GM19328 (cell line): ENCODE data around the gene TSSC4.

ENCODE experiments used
- ATAC-seq: cut with Tn5 transposase; IDR thresholded peaks from one replicate; pipeline ENCODE4 v1.9.1; 2021; ENCODE audit warnings: mild to moderate bottlenecking, moderate library complexity; ENCODE audit not compliant: unreplicated experiment

Gene TSSC4

DNA sequence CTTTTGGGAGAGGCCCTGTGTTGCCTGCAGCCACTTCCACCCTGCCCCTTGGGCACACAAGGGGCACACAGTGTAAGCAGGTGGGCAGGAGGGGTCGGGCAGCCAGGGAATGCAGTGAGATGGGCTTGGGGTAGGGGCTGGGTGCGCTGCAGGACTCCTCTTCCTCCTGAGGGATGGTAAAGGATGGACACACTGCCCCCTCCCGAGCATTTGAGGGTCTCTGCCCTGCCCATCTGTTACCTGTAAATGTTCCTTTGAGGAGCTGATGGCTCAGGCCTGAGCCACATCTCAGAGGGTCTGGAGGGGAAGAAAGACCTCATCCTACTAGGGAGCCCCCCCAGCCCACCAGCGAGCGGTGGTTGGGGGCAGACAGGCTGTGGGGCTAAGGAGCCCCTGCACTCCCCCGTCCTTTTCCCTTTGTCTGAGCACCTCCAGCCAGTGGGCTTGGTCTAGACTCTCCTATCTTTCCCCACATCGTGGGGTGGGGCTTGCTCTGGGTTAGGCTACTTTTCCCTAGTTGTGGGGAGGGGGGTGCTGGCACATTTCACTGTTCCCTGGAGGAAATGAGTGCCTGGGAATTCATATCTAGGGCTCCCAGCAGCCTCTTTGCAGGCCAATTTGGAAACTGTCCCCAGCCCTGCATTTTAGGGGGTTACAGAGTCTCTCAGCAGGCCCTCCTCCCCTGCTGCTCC, 1.7 kb upstream of the TSSC4 start:
- ATAC-seq: no peak

GRCh38 chr11:2399488-2400068, 972 bp upstream of the TSSC4 start:
- peak; percentile 0 for ATAC-seq

- ATAC-seq: no peak
Observed at GRCh38 chr11:2400762-2401435, 349 bp downstream of the TSSC4 start.

GRCh38 chr11:2401436-2401984, 960 bp downstream of the TSSC4 start:
- ATAC-seq: no peak

DNA sequence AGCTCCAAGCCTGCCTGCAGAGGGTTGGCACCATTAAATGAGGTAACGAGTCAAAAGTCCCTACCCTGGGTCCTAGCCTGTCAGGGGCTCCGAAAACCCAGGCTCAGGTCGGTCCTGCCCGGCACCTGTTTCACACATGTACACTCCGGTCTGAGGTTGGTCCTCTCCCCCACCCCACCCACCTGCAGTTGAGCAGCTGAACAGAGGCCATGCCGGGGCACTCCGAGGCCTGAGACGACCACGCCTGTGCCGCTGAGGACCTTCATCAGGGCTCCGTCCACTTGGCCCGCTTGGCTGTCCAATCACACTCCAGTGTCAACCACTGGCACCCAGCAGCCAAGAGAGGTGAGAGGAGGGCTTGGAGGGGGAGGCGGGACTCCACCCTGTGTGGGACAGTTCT, 1.6 kb downstream of the TSSC4 start:
- no peak for ATAC-seq

DNA sequence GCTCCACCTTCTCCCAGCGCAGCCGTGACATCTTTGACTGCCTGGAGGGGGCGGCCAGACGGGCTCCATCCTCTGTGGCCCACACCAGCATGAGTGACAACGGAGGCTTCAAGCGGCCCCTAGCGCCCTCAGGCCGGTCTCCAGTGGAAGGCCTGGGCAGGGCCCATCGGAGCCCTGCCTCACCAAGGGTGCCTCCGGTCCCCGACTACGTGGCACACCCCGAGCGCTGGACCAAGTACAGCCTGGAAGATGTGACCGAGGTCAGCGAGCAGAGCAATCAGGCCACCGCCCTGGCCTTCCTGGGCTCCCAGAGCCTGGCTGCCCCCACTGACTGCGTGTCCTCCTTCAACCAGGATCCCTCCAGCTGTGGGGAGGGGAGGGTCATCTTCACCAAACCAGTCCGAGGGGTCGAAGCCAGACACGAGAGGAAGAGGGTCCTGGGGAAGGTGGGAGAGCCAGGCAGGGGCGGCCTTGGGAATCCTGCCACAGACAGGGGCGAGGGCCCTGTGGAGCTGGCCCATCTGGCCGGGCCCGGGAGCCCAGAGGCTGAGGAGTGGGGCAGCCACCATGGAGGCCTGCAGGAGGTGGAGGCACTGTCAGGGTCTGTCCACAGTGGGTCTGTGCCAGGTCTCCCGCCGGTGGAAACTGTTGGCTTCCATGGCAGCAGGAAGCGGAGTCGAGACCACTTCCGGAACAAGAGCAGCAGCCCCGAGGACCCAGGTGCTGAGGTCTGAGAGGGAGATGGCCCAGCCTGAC, 2.5 kb downstream of the TSSC4 start:
- ATAC-seq: no peak

- no peak for ATAC-seq
Observed at GRCh38 chr11:2404735-2405196, 4.2 kb downstream of the TSSC4 start.

DNA sequence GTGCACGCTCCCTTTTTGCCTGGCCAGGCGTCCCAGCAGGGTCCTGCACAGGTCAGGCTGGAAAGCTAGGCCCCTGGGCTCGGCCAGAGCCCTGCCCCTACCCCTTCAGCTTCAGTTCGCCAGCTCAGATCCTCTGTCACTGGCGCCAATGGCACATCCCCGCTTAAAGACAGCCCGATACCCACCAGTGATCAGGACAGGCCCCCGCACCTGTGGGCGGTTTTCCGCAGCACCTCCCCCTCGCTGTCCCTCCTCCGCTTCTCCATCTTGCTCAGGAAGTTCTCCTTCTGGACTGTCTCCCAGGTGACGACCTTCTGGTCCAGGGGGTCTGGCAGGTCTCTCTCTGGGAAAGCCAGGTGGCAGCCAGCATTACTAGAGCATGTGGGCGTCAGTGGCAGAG, 5.9 kb downstream of the TSSC4 start:
- no peak for ATAC-seq

DNA sequence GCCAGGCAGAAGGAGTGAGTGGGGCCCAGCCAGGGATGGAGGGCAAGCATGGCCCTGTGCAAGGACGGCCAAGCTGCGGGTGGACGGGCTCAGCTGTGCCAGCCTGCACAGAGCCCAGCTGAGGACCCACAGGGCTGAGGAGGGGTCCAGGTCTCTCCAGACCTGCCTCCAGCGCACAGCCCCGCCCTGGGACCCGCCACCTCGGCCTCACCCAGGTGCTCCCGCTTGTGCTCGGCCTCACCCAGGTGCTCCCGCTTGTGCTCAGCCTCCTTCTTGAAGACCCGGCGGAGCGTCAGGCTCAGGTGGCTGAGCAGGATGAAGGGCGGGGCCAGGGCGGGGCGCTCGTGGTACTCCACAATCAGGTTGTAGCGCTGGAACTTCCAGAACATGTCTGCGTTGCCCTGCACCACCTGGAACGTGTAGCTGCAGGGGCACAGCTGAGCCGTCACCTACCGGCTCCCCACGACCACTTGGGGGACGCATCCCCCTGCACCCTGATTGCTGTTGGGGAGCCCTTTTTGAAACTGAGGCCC, 6.4 kb downstream of the TSSC4 start:
- no peak for ATAC-seq

- ATAC-seq: no peak
Observed at GRCh38 chr11:2408671-2409070, 8.1 kb downstream of the TSSC4 start.

- ATAC-seq: no peak
Observed at GRCh38 chr11:2409126-2409525, 8.6 kb downstream of the TSSC4 start.

DNA sequence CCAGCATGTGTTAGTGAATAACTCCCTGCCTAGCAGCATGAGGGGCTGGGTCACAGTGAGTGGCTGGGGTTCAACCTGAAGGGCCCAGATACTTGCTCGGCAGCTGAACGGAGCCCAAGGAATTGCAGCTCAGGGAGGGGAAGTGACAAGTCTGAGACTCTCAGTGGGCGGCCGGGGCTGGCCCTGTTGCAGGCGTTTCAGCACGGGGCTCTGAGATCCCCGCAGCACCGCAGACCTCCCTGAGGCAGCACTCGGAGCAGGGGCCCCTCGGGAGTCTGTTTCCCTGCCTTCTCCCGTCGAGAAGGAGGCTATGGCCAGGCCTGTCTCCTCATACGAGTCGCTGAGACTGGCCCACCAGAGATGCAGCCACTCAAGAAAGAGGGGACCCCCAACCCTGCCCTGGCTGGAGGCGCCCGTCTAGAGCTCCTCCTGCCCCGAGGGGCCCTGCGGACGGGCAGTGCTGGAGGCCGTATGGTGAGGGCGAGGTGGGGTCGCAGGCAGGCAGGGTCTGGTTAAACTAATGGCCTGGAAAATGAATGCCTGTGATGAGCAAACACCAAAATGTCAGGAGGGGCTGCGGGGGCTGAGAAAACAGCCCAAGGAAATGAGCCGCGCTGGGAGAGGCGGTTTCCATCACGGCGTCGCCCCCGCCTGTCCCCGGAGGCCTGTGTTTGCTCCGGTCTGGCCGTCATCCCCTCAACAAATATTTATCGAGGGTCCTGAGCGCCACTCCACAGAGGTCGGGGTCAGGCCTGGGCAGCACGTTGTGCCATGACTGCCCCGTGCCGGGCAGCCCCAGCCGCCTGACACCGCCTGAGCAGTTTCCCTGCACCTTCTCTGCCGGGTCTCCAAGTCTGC, 9.3 kb downstream of the TSSC4 start:
- no peak for ATAC-seq

DNA sequence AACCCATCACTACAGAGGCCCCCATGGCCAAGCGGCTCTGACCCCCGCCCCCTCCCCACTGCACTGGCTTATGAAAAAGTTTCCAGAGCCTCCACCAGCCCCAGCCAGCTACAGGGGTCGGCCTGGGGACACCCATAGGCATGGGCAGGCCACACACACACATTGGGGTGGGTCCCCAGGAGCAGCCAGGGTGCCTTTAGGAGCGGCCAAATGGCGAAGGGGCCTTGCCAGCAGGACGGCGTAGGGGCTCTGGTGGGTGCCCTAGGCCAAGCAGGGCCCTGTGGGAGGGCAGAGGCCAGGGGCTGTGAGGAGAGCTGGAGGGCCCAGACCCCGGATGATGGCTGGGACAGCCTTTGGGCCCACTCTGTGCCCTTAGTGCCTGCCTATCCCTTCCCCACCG, 10.1 kb downstream of the TSSC4 start:
- no peak for ATAC-seq

DNA sequence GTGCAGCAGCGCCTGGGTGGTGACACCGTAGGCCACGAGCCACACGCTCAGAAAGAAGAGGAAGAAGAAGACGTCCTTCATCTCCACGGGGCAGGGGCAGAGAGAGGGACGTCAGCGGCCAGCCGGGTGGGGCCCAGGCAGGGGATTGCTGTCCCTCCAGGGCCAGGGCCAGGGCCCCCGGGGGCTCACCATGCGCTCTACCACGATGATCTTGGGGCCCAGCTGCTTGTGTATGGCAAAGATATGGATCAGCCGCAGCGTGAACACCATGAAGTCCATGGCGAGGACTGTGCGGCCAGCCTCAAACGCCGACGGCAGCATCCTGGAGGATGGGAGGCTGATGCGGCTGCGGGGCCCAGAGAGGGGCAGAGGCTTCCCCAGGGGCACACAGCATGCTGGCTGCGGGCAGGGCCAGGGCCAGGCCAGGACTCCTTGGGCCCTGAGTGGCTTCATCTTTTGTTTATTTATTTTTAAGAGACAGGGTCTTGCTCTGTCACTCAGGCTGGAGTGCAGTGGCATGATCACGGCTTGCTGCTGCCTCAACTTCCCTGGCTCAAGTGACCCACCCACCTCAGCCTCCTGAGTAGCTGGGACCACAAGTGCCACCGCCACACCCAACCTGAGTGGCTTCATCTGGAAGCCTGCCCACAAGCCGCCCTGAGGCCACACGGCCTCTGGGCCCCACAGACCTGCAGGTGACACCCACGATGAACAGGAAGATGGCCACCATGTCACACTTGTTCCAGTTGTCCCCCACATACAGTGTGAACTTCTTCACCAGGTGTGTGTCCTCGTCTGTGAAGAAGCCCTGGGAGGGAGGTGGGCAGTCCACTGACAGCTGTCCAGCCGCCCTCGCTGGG, 11.1 kb downstream of the TSSC4 start:
- no peak for ATAC-seq

- no peak for ATAC-seq
Observed at GRCh38 chr11:2412323-2412722, 11.8 kb downstream of the TSSC4 start.

GRCh38 chr11:2413742-2414579, 13.4 kb downstream of the TSSC4 start:
- ATAC-seq: no peak

DNA sequence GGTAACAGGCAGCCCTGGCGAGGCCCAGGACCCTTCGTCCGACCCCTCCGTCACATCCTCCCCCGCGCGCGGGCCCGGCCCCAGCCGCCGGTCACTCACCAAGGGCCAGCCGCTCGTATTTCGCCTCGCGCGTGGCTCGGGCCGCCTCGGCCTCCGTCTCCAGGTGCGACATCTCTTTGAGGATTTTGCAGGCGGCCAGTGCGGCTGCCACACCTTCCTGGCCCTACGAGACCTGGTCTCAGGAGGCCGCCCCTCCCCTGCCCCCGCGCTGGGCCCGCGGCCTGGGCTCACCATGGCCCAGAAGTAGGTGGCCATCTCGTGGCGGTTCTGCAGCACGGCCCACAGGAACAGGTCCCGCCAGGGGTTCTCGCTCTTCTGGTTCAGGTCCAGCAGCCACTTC, 14.1 kb downstream of the TSSC4 start:
- no peak for ATAC-seq

DNA sequence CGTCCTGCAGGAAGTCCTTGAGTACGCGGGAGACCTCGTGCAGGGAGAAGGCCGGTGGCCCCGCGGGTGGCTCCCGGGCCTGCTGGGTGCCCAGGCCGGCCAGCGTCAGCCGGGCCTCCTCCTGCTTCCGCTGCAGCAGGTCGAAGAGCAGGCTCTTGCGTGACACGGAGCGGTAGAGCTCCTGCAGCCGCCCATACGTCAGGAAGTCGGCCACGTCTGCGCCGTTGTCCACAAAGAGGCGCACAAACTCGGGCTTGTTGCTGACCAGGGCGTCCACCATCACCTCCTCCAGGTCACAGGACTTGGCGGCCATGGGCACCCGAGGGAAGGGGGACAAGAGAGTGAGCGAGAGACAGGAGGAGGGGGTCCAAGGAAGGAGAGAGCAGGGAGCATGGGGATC, 14.6 kb downstream of the TSSC4 start:
- no peak for ATAC-seq
